GM21381 (cell line): ENCODE measurements around the gene AFMID.
A peak's percentile ranks its signal among the peaks of the same experiment; 100 is the strongest.
"Not testable (repeated sequence)": the region's sequence is repeated elsewhere in the genome, so short reads cannot be mapped to it uniquely, and the experiment has no call there.

ENCODE experiments used
- ATAC-seq: cut with Tn5 transposase; IDR thresholded peaks from one replicate; pipeline ENCODE4 v1.9.1; 2021; ENCODE audit warnings: mild to moderate bottlenecking, moderate library complexity; ENCODE audit not compliant: unreplicated experiment

Gene AFMID, protein sequence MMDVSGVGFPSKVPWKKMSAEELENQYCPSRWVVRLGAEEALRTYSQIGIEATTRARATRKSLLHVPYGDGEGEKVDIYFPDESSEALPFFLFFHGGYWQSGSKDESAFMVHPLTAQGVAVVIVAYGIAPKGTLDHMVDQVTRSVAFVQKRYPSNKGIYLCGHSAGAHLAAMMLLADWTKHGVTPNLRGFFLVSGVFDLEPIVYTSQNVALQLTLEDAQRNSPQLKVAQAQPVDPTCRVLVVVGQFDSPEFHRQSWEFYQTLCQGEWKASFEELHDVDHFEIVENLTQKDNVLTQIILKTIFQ

GRCh38 chr17:78186692-78187595 is at the start of gene AFMID, which contains the start of gene TK1:
TSS of gene AFMID (plus strand) at chr17:78187362. CDS start at chr17:78187371, 9 bp downstream.
TSS of gene TK1 (minus strand) at chr17:78187052. CDS start at chr17:78186994, 58 bp downstream.
- peak; percentile 94 for ATAC-seq

DNA sequence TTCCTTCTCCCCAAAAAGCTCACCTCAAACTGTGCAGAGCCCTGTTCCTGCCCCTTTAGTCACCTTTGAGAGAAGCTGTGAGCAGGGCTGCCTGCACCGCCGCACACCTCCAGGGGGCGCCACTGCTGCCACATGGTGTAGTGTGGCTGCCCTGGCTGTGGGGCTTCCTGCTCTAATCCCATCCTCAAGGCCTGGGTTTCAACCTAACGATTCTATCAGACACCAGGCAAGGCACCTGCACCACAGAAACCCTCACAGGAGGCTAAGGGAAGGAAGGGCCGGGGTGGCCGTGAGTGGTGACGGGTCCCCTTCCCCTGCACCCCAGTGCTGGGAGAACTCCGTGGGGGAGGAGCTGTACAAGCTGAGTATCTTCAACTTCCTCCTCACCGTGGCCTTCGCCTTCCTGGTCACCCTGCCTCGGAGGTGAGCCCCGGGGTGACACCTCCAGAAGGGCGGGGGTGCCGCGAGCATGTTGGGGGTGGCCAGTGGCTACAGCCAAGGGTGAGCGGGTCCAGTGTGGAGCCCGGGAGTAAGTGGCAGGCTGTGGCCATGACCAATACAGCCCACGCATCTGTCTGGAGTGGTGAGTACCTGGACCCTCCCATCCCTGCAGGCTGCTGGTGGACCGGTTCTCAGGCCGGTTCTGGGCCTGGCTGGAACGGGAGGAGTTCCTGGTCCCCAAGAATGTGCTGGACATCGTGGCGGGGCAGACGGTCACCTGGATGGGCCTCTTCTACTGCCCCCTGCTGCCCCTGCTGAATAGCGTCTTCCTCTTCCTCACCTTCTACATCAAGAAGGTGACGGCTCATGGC is 49.6 kb upstream of the AFMID start:
- no peak for ATAC-seq

DNA sequence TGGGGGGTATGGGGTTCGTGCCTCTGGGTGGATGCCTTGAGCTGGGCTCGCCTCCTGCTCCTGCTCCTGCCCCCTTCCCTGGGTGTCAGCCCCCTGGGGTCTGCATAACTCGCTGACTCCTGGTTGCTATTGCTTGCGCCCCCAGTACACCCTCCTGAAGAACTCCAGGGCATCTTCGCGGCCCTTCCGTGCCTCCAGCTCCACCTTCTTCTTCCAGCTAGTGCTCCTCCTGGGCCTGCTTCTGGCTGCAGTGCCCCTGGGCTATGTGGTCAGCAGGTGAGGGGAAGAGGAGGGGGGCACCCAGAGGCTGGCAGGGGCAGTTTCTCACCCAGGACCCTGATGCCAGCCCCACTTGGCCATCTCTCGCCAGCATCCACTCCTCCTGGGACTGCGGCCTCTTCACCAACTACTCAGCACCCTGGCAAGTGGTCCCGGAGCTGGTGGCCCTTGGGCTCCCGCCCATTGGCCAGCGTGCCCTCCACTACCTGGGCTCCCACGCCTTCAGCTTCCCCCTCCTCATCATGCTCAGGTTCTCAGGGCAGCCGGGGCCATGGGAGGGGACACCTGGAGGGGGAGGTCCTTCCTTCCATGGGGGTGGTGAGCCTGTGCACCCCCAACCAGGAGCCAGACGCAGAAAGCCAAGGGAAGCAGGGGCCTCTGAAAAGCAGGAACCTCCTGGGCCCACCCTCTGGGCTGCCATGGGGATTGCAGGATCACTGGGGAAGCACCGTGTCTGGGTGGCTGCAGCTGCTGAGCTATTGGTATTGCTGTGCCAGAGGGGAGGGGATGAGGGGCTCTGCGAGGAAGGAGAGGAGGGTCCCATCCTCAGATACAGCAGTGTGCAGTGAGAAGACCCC is 48.7 kb upstream of the AFMID start:
- ATAC-seq: no peak

DNA sequence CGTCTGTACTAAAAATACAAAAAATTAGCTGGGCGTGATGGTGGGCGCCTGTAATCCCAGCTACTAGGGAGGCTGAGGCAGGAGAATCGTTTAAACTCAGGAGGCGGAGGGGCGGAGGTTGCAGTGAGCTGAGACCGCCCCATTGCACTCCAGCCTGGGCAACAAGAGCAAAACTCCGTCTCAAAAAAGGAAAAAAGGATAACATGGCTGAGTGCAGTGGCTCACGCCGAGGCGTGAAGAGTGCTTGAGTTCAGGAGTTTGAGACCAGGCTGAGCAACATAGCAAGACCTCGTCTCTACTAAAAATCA is 47.3 kb upstream of the AFMID start:
- ATAC-seq: not testable (repeated sequence)

- peak; percentile 75 for ATAC-seq
Measured at GRCh38 chr17:78140169-78141051, 46.8 kb upstream of the AFMID start.

DNA sequence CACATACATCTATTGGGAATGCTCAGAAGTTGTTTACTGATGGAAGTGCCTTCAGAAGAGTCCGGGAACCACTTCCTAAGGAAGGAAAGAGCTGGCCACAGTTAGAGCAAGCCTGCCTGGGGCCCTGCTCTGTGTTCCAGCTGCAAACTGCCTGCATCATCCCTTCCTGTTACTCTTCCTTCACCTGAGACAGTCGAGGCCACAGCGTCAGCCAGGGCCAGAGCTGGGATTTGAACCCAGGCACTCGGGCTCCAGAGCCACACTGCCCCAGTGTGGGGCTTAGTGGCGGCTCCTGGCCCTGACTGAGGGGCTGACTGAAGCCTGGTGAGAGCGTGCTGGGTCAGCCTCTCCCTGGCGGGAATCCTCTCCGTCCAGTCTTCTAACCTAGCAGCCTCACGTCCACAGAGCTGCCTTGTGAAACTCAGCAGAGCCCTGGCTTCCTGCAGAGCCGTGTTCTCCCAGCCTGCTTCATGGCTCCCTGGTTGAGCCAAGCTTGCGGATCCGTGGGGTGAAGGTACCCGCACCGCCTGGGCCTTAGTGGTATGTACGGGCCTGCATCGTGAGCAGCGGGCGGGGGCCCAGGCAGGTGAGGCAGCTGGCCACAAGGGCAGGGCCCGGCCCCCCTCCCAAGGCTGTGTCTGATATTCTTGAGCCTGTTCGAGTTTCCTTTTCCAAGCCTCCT is 45.6 kb upstream of the AFMID start:
- no peak for ATAC-seq

- ATAC-seq: no peak
Measured at GRCh38 chr17:78142119-78142861, 44.9 kb upstream of the AFMID start.

DNA sequence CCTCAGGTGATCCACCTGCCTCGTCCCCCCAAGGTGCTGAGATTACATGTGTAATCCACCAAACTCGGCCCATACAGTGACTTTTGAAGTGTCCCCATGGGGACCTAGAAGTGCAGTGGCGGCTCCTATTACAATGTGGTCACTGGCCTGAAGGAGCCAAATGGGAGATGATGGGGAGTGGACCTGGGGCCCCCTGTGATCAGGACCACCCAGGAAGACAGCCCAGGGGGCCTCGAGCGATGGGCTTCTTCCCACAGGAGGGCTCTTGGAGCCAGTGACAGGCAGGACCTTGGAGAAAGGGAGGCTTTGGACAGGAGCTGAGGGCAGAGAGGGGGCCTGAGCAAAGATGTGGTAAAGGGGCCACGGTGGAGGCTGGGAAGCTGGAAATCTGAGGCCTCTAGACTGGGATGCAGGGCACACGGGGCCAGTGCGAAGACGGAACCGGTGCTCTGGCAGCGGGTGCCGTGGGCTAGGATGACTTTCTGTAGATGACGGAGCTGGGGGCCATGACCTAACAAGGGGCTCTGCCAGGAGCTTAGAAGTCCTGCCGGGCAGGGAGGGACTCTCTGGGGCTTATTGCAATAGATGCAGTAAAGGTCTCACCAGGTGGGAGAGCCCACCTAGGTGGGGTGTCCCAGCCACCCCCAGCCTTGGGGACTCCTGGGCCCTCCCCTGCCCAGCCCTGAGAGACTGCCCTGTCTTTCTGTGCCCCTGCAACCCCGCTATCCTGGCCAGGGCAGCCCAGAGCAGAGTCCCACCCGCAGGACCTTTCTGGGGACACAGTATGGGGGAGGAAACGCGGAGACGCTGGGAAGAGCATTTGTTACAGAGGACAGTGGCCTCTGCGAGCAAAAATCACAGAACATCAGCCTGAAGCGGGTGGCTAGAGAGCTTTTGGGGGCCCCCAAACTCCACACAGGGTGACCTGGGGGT is 43.7 kb upstream of the AFMID start:
- no peak for ATAC-seq

- no peak for ATAC-seq
Measured at GRCh38 chr17:78144147-78144719, 42.9 kb upstream of the AFMID start.

- no peak for ATAC-seq
Measured at GRCh38 chr17:78144736-78145641, 42.2 kb upstream of the AFMID start.

- no peak for ATAC-seq
Measured at GRCh38 chr17:78146471-78146869, 40.7 kb upstream of the AFMID start.

DNA sequence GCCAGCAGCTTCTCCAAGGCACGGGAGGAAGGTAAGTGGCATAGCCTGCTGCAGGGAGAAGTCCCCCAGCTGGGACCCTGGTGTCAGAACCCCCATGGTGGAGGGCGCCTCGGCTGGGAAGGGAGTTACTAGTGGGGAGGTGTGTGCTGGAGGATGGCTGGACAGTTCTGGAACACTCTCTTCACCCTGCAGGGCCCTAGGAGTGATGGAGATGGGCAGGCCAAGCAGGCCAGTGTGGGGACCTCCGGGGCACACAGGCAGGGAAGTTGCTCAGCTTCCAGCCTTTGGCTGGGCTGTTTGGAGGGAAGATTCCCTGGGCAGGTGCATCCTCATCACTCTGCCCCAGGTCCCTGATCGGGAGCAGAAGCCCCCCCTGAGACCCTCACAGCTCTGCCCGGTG is 40.3 kb upstream of the AFMID start:
- no peak for ATAC-seq

DNA sequence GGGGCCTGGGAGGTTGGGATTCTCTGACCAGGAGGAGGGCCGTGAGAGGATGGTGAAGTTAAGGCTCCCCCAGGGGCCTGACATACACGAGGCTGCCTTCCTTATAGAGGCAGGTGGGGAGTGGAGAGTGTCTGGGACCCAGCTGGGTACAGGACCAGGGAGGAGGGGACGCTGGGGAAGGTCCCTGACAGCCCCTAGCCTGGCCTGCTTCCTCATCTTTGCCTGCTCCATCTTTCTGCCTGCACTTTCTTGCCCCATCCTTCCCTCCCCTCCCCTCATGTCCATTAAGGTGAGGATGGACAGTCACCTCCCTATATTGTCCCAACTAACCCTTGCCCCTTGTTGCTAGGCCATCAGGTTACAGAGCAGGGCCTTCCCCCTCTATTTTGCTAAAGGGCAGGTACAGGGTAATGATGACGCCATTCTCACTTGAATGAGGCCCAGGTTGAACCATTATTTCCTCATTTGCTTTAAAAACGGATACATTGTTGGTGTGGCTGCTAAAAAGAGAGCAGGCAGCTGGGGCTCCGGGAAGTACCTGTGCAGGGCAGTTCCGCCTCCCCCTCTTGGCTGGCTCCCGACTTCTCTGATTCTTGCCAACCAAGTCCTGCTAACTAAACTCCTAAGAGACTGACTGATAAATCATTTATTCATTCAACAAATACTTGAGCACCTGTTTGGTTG is 39.7 kb upstream of the AFMID start:
- ATAC-seq: no peak

DNA sequence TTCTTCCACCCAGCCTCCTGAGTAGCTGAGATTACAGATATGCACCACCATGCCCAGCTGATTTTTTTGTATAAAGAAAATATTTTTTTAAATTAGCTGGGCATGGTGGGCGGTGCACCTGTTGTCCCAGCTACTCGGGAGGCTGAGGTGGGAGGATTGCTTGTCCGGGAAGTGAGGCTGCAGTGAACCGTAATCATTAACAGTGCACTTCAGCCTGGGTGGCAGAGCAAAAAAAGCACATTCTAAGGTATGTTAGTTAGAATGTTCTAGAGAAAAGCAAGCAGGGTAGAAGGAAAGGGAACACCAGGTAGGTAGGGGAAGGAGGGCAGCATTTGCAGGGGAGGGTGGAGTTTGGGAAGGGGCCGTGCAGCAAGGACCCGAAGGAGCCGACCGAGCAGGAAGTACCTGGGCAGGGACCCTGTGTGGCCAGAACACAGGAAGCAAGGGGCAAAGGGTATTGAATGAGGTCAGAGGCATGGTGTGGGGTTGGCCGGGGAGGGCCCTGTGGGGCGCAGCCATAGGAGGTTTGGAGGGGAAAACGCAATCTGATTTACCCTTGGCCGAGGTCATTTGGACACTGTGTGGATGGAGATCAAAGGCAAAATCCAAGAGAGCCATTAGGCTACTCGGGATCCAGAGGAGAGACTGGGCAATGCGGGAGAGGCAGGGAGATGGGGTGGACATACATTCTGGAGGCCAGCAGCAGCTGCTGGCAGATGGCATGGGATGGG is 38.7 kb upstream of the AFMID start:
- ATAC-seq: no peak
